HL-60 (cell line): ENCODE data around the gene CSKMT.
"Not testable (repeated sequence)": the region's sequence is repeated elsewhere in the genome, so short reads cannot be mapped to it uniquely, and the experiment has no call there.

Experiments used
- DNase-seq, 2 experiments: peaks; one replicate each; pipeline ENCODE4 v3.0.0-alpha.2; 2010 to 2020; ENCODE audit warnings: low read depth in 1 of 2, low spot score in 1 of 2
- H3K27ac ChIP-seq: fragments of 250-450 bp; sonication (Bioruptor Pico); replicated peaks from 2 replicates; pipeline ENCODE4 v1.5.1; 2020; ENCODE audit warnings: mild to moderate bottlenecking, moderate library complexity
- H3K27me3 ChIP-seq: fragments of 250-450 bp; sonication (Bioruptor Pico); 2 replicates; pipeline ENCODE4 v1.5.1; 2021; ENCODE audit warnings: mild to moderate bottlenecking, moderate library complexity; ENCODE audit not compliant: insufficient read depth, poor library complexity, severe bottlenecking
- H3K4me3 ChIP-seq: replicated peaks from 2 replicates; pipeline ENCODE4 v1.5.1; 2011; ENCODE audit warnings: mild to moderate bottlenecking, control low read depth, low read length; ENCODE audit not compliant: insufficient read depth
- CTCF ChIP-seq: IDR thresholded peaks from one replicate; pipeline ENCODE4 v1.5.1; 2011; ENCODE audit warnings: low read length, control low read depth, inconsistent platforms; ENCODE audit not compliant: insufficient read depth
- GABPA ChIP-seq: IDR thresholded peaks from 2 replicates; pipeline ENCODE4 v1.6.1; 2012; ENCODE audit warnings: low read depth
- POLR2AphosphoS5 ChIP-seq: IDR thresholded peaks from 2 replicates; pipeline ENCODE4 v1.6.1; 2012; ENCODE audit warnings: low read depth
- REST ChIP-seq: IDR thresholded peaks from 2 replicates; pipeline ENCODE4 v1.6.1; 2012; ENCODE audit warnings: low read depth; ENCODE audit not compliant: insufficient replicate concordance
- SPI1 ChIP-seq: IDR thresholded peaks from 2 replicates; pipeline ENCODE4 v1.6.1; 2012; ENCODE audit warnings: low read depth, mild to moderate bottlenecking, borderline replicate concordance

CSKMT gene

GRCh38 chr11:62671608-62672389 is 6.7 kb downstream of the CSKMT start, which contains the start of the genes LBHD1 and UQCC3:
Gene LBHD1, minus strand, starts transcription at chr11:62672267. Its CDS starts 2,236 bp downstream, at chr11:62670031.
Gene UQCC3, plus strand, starts transcription at chr11:62671673. Its CDS starts 73 bp downstream, at chr11:62671746.
- peak; percentile 90 to 95 for DNase-seq
- TF ChIP-seq POLR2AphosphoS5 (peak; percentile 82), GABPA (peak; percentile 37), SPI1 (no peak), CTCF (no peak), REST (peak; percentile 66)
- Histone ChIP-seq H3K27ac (peak within 1 kb of the TSS; percentile 97), H3K4me3 (peak within 1 kb of the TSS; percentile 67), H3K27me3 (no peaks in the 10 kb centered on the region)

GRCh38 chr11:62673196-62673525 is 8.0 kb downstream of the CSKMT start:
- no peak for TF ChIP-seq SPI1
- no peak for DNase-seq
- H3K27ac ChIP-seq = peak overlapping the region; percentile 97
- no peaks in the 10 kb centered on the region for H3K27me3 ChIP-seq
- H3K4me3 ChIP-seq = peak overlapping the region; percentile 67

- not testable (repeated sequence) for H3K27ac ChIP-seq, H3K4me3 ChIP-seq, H3K27me3 ChIP-seq, DNase-seq
Observed at GRCh38 chr11:62675415-62675814, 10.3 kb downstream of the CSKMT start.

GRCh38 chr11:62676698-62677097 is 11.6 kb downstream of the CSKMT start:
- DNase-seq = no peak
- no peak for TF ChIP-seq REST
- TF ChIP-seq SPI1 = no peak
- TF ChIP-seq CTCF = no peak
- no peak for TF ChIP-seq POLR2AphosphoS5
- TF ChIP-seq GABPA = no peak
- no peak overlapping the region for H3K4me3 ChIP-seq
- H3K27me3 ChIP-seq = no peaks in the 10 kb centered on the region
- no peak overlapping the region for H3K27ac ChIP-seq

- H3K27ac ChIP-seq = no peak overlapping the region; the same call in 1 of the 2 replicates
- TF ChIP-seq POLR2AphosphoS5 (no peak), SPI1 (no peak), CTCF (no peak), GABPA (no peak)
- no peak overlapping the region for H3K4me3 ChIP-seq
- no peaks in the 10 kb centered on the region for H3K27me3 ChIP-seq
- DNase-seq = no peak
Observed at GRCh38 chr11:62677156-62677555, 12.0 kb downstream of the CSKMT start.
